Omental fat pad (tissue), 4 donors: Measurements from ENCODE around the gene DYRK1A. TPM values are rescaled to one million over a fixed set of nuclear protein-coding genes. Genes with fewer than 3 reads are reported as not detected.
A peak's percentile ranks its signal among the peaks of the same experiment; 100 is the strongest.

ENCODE experiments used
- ATAC-seq: fragments of 150-250 bp; one replicate; pipeline ENCODE4 v1.9.1; 2016; ENCODE audit warnings: mild to moderate bottlenecking, moderate library complexity; ENCODE audit not compliant: low FRiP score
- DNase-seq: peaks from one replicate; pipeline ENCODE4 v3.0.0-alpha.2; 2019; ENCODE audit warnings: low spot score
- CTCF ChIP-seq, 3 donors: fragments of 450-650 bp; IDR thresholded peaks; one replicate each; pipeline ENCODE4 v1.5.1; 2016 to 2017; ENCODE audit warnings: antibody characterized with exemption in 3 of 3, mild to moderate bottlenecking in 3 of 3, moderate library complexity in 2 of 3
- total RNA-seq, 4 donors: library from RNA; depleted of rRNA; stranded (reverse); fragments of >200 nt; gene quantifications; one replicate each; pipeline ENCODE4 v1.1.0, GENCODE V29; 2016

Gene DYRK1A
- total RNA-seq, 4 donors from 2014 or later, result 50.7 to 82.3 (median 72.3) TPM

- DNase-seq, result peak; percentile 74
- peak; percentile 85 for ATAC-seq
- TF ChIP-seq CTCF (IDR thresholded peaks at IDR 0.05), result no peak
Measured at GRCh38 chr21:37563641-37564340, 197.2 kb downstream of the DYRK1A start.

DNA sequence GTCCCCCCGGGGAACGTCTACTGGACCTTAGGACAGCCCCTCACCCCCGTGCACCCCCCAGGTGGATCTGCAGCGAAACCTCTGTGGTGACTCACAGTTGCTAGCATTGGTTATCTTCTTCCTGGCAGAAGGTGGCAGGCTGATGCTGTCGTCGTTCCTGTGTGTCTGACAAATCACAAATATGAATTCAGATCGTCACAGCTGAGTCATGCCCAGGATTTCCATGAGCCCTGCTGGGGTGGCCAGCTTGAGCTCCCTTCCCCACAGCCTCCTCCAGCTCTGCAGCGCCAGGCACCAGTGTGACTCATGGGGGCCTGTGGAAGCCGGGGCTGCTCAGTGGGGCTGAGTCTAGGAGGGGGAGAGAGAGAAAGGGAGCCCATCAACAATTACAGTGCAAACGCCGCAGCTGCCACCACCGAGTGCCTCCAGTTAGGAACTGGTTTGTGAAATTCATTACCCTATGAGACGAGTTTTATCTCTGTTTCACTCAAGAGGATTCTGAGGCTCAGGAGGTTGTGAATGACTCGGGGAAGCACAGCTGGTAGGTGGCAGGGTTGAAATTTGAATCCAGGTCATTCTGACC, 197.9 kb downstream of the DYRK1A start:
- TF ChIP-seq CTCF (IDR thresholded peaks at IDR 0.05), result no peak
- peak; percentile 64 for DNase-seq
- ATAC-seq, result peak; percentile 95

DNA sequence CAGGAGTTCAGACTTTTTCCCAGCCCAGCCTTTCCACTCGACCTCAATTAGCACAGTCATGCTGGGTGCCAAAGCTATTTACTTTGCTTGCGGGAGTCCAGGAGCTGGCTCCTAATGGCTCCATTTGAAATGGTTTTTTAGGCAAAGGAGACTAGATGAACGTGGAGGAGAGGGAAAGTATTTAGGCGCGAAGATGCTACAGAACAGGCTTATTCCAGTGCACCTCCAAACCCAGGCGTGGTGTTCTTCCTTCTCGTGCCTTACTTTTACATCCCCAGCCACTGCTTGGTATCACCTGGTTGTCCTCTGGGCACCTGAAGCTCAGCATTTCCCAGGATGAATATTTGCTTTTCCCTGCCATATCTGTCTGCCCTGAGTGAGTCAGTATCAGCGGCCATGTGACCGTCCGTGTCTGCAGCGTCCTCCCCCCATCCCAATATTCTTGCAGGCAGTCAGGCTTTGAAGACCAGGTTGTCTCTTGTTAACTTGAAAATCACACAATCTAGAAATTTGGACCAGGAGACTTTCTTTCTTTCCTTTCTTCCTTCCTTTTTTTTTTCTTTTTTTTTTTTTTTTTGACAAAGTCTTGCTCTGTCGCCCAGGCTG, 198.5 kb downstream of the DYRK1A start:
- DNase-seq (no peak), ATAC-seq (no peak)
- TF ChIP-seq CTCF (IDR thresholded peaks at IDR 0.05), result no peak

GRCh38 chr21:37565530-37566223, 199.1 kb downstream of the DYRK1A start:
- DNase-seq (no peak), ATAC-seq (no peak)
- no peak for TF ChIP-seq CTCF (IDR thresholded peaks at IDR 0.05)

- DNase-seq, result no peak
- ATAC-seq, result no peak
- TF ChIP-seq CTCF (IDR thresholded peaks at IDR 0.05), result no peak
Measured at GRCh38 chr21:37566790-37567615, 200.4 kb downstream of the DYRK1A start.

- no peak for TF ChIP-seq CTCF (IDR thresholded peaks at IDR 0.05)
- no peak for ATAC-seq
- no peak for DNase-seq
Measured at GRCh38 chr21:37568415-37568814, 201.8 kb downstream of the DYRK1A start.
